GM19240 (cell line): Measurements from ENCODE around the gene SMU1.

Source experiments
- DNase-seq: peaks from one replicate; pipeline ENCODE4 v3.0.0; 2011; ENCODE audit warnings: low spot score; ENCODE audit not compliant: insufficient read length

Gene SMU1

DNA sequence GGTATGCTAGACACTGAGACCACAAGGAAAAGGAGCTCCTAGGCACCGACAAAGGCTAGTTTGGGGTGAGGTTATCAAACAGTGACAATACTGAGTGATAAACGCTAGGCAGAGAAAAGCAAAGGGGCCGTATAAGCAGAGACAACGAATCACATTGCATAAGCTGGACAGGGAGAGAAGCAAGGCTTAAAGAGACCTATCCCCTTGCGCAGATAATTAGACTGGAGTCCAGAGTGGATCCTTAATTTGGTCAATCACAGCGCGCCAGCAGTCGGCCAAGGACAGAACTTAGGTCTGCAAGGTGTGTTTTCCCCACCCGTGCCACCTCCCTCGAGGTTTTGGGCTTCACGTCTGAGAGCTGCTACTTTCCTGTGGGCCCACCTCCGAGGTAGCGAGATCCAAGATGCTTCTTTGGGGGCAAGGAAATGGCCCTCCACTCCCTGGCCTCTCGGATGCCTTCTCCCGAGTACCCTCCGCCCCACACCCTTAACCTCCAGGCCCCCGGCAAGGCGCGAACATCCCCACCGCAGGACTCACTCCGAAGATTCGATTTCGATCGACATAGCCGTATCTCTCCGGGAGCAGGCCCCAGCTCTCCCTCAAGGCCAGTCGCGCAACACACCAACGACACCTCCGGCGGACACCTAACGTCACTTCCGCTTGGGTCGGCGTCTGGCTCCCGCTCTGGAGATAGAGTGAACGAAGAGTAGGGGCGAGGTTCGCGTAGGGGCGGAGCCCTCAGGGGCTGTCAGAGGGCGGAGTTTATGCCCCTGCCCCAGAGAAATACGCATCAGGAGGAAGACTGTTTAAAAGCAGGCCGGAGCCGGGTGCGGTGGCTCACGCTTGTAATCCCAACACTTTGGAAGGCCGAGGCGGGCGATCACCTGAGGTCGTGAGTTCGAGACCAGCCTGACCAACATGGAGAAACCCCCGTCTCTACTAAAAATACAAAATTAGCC lies at the start of gene SMU1:
TSS of gene SMU1 (minus strand) at position 629 of the 959 bp plus-strand sequence. CDS start at position 563, 66 bp downstream.
- DNase-seq: peak; percentile 84

DNA sequence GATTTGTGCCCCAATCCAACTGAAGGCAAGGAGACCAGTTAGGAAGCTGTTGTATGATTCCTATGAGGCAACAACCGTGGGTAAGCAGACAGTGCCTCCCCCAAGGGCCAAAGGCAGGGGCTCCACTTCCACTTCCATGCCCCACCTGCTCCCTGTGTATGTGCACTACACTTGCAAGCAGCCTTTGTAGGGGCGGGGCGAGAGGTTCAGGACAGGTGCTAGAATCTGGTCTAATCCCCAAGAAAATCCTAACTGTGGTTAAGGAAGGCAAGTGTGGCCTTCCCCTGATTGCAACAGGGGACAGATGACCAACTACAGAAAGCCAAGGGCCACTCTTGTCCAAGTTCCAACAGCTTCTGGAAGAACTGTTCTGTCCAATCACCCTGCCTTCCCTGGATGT lies 49.0 kb upstream of the SMU1 start:
- DNase-seq: no peak

DNA sequence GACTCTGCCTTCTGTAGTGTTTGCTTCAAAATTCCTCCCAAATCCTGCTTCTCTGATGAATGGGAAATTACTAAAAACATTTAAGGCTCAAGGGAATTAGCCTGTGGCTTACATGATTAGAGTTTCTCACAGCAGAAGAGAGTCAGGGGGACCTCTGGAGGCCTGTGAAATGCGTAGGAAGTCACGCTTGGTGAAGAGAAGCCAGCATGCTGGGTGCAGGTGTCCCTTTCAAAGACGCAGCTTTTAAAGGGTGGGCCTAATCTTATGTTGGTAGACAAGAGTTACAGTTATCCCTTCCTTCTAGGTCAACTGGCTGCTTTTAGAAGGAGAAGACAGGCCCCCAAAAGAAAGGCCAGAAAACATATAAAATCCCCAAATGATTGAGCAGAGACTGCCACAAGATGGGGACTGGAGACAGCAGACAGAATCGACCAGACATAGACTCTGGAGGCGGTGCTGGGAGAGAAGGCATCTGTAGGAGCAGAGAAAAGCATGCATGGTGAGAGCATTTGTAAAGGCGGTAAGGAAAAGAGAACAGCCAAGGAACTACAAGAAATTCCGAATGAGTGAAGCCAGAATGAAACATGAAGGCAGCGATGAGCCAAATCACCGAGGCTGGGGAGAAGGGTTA lies 48.4 kb upstream of the SMU1 start:
- DNase-seq: peak; percentile 44

DNA sequence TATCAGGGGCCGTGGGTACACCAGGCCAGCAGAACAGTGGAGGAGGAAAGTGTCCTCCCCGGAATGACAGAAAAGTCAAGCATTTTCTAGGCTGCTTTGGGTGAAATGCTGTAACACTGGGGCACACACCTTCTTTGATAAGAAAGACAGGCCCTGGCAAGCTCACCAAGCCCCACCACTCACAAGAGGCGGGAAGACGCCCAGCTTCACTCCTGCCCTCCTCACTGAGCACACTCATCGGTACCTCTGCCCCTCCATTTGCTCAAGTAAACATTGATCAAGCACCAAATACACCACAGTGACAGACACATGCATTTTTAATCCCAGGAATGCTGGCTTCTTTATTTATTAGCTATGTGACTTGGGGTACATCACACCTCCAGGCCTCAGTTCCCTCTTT lies 47.6 kb upstream of the SMU1 start:
- no peak for DNase-seq

DNA sequence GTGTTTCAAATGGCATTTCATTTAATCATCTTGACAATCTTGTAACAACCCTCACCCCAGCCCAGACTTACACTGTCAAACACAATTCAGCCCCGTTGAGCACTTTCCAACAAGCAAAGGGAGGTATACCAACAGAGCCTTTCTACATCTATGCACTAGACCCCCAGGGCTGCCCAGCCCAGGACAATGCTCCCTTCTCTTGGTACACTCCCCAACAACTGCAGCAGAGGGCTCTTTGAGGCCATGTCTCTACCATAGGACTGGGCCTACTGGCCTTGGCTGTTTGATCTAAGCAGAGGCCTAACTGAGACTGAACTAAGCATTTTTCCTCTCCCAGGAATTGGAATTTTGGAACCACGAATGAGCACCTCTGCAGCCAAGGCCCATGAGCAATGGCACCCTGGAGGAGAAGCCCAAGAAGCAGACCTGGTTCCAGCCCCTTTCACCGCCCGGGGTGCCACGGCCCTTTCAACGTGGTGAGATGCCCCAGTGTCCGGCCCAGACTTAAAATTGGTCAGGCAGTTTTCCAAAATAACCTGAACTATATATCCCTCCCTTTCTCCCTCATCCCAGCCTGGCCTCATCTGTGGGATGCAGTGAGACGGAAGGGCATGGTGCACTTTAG lies 47.0 kb upstream of the SMU1 start:
- DNase-seq: no peak

DNA sequence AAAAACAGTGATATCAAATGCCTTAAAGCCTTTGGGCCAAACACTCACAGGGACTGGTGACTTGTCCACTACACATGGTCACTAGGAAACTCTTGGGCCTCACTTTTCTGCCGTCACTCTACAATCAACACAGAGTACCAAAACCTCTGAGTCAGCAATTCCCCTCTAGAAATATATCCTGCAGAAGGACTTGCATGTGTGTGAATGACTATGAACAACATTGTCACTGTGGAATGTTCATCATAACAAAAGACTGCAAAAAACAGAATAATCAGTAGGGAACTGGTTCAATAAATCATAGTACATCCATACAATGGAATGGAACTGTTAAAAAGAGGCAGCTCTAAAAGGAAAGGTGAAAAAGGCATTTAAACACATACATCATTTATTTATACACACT lies 44.1 kb upstream of the SMU1 start:
- DNase-seq: no peak

DNA sequence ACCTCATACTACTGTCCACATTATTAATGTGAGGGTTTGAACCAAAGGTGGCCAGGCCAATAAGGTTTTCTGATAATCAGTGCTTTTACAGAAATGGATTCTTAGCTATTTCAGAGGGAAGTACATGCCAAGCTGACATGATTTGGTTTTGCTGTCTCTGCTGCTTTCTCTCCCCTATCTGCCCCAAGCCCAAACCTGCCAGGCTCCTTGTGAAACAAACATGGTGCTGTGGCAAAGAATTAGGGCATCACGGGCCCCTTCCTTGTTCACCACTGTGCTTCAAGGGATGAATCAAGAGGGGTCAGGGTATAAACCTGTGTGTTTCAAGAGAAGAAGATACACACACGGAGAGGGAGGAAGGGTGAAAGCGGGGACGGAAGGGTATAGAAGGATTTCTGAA lies 41.3 kb upstream of the SMU1 start:
- DNase-seq: no peak

DNA sequence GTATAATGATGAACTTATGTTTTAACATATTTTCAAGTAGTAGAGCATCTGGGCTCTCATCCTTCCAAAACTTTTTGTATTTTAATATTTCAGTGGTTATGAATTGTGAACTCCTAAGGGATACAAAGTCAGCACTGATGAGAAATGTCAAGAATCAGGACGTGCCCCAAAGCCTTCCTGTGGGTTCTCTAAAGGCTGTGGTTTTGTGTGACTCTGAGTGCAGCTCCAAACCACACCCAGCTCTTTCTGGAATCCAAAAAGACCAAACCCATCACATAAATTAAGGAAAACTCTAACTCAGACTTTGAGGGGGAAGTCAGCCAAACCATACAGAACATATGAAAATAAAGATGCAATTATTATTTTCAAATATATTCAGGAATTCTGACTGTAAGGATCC lies 40.8 kb upstream of the SMU1 start:
- no peak for DNase-seq

DNA sequence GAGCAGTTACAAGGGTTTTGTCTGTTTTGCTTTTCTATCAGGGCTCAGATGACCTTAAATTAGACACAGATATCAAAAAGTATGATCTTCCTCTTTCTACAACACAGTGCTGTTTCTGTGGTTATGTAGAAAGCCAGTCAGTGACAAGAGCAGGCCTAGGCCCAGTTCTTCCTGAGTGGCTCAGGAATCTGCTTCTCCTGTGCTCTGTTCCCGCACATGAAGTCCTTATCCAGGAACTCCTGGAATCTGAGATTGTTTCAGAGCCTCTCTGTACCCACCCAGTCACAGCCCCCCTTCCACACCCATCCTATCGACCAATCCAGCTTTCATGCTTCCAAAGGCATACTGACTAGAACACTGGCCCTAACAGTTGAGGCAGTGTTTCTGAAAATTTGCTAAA lies 40.4 kb upstream of the SMU1 start:
- DNase-seq: no peak

DNA sequence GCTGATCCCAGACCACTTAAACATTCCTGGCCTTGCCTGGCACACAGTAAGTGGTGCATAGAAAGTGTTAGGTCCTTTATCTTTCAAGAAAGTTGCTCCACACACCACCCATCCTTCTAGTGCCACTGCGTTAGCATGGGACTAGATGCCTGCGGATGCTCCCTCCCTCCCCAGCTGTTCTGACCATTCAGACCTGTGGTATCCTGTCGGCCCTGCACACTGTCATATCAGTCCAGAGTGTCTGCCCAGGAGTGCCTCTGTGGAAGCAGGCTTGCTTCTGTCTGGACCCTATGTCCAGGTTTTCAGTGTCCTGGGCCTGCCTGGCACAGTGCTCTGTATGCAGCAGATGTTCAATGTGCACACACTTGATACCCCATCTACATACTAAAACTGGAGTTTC lies 38.3 kb upstream of the SMU1 start:
- DNase-seq: no peak

DNA sequence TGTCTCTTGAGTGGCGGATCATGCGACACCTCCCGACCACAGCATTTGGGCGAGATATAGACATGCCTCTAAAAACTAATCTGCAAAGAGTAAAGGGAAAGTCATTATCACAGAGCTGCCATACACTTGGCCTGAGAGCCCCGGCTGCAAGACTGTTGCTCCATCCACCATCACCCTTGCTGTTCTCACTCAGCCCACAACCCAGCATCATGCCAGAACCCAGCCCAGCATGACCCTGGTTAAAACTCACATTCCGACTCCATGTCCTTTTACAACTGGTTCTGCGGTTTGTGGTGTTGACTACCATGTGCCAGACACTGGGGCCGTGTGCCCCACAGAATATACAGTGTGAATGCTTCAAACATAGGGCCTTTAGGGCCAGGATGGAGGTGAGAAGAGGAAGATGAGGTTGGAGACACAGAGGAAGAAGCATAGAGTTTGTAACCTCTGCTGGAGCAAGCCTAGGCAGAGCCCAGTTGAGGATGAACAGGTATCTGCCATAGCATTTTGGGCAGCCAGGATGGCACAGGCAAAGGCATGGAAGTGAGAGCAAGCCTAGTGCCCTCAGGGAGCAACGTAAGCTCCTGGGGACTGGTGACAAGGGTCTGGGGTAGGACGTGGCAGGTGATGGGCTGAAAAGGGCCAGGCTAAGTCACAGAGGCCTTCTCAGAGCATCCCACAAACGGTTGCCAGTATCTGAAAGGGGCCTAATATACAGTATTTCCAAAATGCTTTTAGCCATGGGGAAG lies 37.5 kb upstream of the SMU1 start:
- no peak for DNase-seq

DNA sequence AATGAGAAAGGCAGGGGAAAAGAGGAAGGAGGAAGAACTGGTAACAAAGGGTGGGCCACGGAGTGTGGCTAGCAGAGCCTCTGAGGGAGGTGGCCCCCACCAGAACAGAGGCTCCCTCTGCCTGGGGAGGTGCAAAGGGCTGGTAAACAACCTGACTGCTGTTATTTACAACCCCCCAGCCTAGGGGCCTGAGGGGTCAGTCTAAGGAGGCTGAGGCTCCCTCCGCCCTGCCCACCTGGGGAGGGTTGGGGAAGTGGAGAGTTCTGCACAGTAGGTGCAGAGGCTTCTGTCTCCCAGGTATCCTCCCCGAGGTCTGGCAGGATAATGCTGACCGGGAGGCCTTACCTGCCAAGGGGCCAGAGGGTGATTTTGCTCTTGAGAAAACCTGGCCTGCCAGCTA lies 35.6 kb upstream of the SMU1 start:
- no peak for DNase-seq

DNA sequence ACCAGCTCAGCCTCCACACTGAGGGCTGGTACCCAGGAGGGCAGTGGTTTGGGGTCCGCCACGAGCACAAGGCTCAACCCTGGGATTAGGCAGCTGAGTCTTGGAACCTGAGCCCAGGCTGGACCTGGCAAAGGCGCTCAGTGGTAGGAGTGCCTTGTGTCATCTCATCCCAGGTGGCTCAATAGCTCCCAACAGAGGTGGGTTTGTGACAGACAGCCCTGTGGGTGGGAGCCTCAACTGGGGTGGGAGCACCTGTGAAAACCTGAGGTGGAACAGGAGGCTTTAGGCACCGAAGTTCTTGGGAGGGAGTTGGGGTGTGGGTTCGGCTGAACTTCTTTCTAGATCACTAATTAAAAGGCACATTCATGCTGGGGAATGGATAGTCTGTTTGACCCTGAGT lies 35.2 kb upstream of the SMU1 start:
- no peak for DNase-seq

DNA sequence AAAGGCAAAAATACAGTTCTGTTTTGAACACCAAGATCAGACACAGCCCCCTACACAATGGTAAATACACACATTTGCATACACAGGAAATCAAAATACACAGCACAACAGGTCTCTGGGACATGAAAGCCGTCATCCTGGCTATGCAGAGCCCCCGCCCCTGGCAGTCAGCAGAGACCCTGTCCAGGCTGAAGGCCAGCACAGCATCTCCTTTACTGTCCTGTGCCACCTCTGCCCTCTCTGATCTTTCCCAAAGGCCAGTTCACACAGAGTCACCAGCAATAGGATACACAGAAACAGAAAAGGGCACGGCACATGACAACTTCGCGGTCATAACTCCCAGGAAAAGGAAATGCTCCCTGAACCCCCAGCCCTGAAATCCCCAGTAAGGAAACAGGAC lies 34.2 kb upstream of the SMU1 start:
- no peak for DNase-seq

DNA sequence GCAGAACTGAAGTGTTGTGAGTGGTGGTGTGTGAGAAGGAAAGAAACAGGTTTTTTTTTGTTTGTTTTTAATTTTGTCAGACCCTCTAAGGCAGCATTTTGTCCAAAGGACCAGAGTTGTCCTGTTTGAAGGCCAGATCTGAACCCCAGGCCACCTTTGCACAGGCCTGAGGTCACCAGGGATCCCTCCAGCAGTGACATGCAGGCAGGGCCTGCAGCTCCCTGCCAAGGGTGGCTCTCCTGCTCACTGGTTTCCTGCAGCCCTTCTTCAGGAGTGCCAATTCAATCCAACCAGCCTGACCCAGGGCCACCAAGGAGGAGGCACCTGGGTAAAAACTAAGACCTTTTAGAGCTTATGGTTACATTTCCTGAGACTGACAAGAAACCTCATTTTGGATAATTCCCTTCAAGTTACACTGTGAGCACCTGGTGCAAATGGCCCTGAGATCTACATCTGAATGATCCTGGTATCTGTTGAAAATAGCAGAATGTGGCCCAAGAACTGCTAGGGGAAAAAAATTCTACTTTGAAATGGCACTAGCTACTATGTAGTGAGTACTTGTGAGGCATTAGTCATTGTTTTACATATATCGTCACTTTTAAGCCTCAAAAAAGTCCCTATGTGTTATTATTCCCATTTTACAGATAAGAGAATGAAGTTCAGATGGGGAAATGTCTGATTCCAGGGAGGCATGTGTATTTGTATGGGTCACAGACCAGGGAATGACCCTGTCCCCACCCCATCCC lies 33.5 kb upstream of the SMU1 start:
- DNase-seq: no peak

DNA sequence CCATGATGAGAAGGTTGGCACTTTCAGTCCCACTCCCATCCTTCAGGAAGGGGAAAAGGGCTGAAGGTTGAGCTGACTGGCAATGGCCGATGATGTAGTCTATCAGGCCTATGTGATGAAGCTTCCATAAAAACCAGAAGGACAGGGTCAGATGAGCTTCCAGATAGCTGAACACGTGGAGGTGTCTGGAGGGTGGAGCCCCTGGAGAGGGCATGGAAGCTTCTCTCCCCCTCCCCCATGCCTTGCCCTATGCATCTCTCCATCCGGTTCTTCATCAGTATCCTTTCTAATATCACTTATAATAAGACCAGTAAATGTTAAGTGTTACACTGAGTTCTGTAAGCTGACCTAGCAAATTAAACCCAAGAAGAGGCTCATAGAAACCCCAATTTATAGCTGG lies 32.6 kb upstream of the SMU1 start:
- no peak for DNase-seq

DNA sequence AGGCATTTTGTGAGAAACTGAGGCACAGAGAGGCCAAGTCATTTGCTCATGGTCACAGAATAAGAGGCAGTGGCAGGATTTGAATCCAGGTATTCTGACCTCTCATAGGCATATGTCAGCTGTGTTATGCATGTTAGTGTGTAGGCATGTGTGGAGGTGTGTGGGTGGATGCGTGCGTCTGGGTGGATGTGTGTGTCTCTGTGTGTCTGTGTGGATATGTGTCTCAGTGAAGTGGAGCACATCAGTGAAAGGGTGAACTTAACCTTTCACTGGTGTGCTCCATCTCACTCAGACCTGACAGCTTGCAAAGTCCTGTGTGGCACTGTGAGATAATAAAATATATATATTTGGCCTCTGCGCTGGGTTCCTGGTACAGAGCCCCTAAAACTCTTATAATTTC lies 32.0 kb upstream of the SMU1 start:
- DNase-seq: no peak

DNA sequence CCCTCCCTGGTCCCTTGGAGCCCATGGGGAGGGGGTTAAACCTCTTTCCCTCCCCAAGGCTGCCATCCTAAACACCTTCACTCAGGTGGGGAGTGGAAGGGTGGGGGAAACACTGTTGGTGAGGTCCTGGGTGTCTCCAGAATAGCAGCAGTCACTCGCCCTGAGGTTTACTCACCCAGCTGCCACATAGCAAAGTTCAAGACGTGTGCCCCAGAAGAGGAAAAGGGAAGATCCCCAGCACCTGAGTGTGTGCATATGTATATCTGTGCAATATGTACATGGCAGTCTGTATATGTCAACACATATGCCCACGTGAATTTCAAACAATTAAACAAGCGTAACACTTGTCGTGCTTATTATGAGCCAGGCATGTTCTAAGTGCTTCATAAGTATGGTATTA lies 31.3 kb upstream of the SMU1 start:
- DNase-seq: no peak

DNA sequence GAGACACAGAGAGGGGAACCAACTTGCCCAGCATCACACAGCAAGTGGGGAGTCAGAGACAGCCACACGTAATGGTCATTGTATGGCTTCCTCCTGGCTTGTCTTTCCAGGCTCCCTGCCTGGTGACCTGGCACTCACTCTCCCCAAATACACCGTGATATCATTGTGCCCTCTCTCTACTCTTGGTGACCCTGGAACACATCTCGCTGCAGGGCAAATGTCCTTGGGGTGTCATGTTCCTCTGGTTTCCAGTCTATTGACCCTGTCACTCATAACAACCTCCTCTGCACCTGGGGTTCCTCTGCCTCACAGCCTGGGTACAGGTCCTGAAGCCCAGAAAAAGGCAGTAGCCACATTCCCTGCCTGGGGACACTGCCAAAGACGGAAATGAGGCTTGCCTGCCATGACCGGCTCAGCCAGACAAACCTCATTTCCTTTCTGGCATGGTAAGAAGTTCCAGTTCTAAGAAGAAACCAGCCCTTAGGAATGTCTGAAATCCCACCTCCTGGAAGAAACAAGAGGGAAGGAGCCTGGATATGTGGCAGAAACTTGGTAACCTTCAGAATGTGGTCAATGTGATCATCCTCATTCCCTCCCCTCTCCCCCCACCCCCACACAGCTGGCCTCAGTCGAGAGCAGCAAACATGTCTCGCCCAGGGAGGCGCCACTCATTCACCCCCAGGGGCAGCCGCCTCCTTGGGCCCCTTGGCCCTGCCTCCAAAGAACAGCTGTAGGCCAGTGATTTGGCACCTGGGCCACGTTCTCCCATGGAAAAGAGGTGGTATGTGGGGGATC lies 30.6 kb upstream of the SMU1 start:
- DNase-seq: no peak

DNA sequence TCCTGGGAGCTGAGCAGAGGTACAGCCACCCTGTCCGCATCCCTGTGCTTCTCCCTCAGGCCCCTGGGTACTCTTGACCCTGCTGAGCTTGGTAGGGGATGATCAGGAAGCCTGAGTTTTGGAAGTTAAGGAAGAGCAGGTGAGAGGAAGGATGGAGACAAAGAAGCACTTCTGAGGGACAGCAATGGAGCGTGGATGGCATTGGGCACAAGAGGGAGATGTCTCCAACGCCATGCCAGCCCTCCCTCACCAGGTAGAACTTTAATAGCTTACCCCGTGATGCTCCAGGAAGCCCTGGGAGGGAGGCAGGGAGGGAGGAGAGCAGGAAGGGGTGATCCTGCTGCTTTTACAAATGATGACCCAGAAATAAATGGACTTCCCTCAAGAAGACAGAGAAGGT lies 29.9 kb upstream of the SMU1 start:
- no peak for DNase-seq
